HCT116 (cell line): ENCODE results near the gene RIN1. TPM values are rescaled to one million over a fixed set of nuclear protein-coding genes. Genes with fewer than 3 reads are reported as not detected.

ENCODE experiments used
- ATAC-seq: fragments of 200-7000 bp; cut with Tn5 transposase; 2 replicates; pipeline ENCODE4 v1.9.1; 2020; ENCODE audit warnings: mild to moderate bottlenecking, moderate library complexity
- BruUV-seq: library from RNA; stranded (reverse); fragments of 400-500 nt; replicated peaks from 2 replicates; lab custom pipeline; 2021; lab: Mats Ljungman, UMichigan
- CTCF ChIA-PET: fragments of 300-600 bp; sonication (Branson Sonifier 250); formaldehyde crosslinking; loops from one replicate; lab custom pipeline; 2021; ENCODE audit warnings: antibody characterized with exemption; lab: Charles Lee
- POLR2A ChIA-PET: fragments of 300-600, 350-600 bp; sonication (Branson Sonifier 250); formaldehyde crosslinking; loops from one replicate; lab custom pipeline; 2021; ENCODE audit warnings: antibody characterized with exemption; lab: Charles Lee
- RAD21 ChIA-PET, 2 experiments: fragments of 300-600 bp; sonication (Branson Sonifier 250); formaldehyde crosslinking; loops; one replicate each; lab custom pipeline; 2023; ENCODE audit warnings: low total read pairs in 2 of 2; ENCODE audit not compliant: uncharacterized antibody in 2 of 2, unreplicated experiment in 2 of 2, low non-redundant PET in 1 of 2; lab: Charles Lee
- DNase-seq: peaks from one replicate; pipeline ENCODE4 v3.0.0-alpha.2; 2010; ENCODE audit warnings: low read depth, low spot score
- H2AFZ ChIP-seq: fragments of 200-600 bp; shearing (Covaris generic), sonication (generic); 2 replicates; pipeline ENCODE4 v1.6.1; 2017; ENCODE audit warnings: low read depth, mixed run types, mixed read lengths, antibody characterized with exemption, low read length; ENCODE audit not compliant: poor library complexity, severe bottlenecking
- H3K27ac ChIP-seq: 2 replicates; pipeline ENCODE4 v1.5.1; 2012; ENCODE audit warnings: low read depth, low read length
- H3K27me3 ChIP-seq: fragments of 200-600 bp; sonication (generic); 2 replicates; pipeline ENCODE4 v1.6.1; 2016; ENCODE audit warnings: mixed run types, low read length, mixed read lengths; ENCODE audit not compliant: insufficient read depth
- H3K36me3 ChIP-seq, 2 experiments: fragments of 200-500 bp in 1 of 2; fragments of 200-600 bp in 1 of 2; sonication (Bioruptor generic) in 1 of 2; sonication (generic) in 1 of 2; 2 replicates each; pipeline versions ENCODE4 v1.5.1 to v1.6.1; 2014 to 2016; ENCODE audit warnings: low read length in 2 of 2, inconsistent platforms in 1 of 2, mixed read lengths in 1 of 2, mixed run types in 1 of 2; ENCODE audit not compliant: insufficient read depth in 2 of 2, control insufficient read depth in 1 of 2
- H3K4me1 ChIP-seq, 2 experiments: fragments of 200-600 bp in 1 of 2; sonication (generic) in 1 of 2; 2 replicates each; pipeline versions ENCODE4 v1.5.1 to v1.6.1; 2012 to 2017; ENCODE audit warnings: low read length in 2 of 2, inconsistent platforms in 1 of 2, mild to moderate bottlenecking in 1 of 2, mixed read lengths in 1 of 2, mixed run types in 1 of 2, moderate library complexity in 1 of 2; ENCODE audit not compliant: insufficient read depth in 2 of 2, control insufficient read depth in 1 of 2
- H3K4me2 ChIP-seq: fragments of 200-600 bp; sonication (generic); 2 replicates; pipeline ENCODE4 v1.6.1; 2017; ENCODE audit warnings: mixed run types, low read length, mixed read lengths
- H3K4me3 ChIP-seq, 2 experiments: fragments of 200-600 bp in 1 of 2; sonication (generic) in 1 of 2; replicated peaks in 1 of 2; 2 replicates each; pipeline ENCODE4 v1.5.1; 2011 to 2016; ENCODE audit warnings: low read length in 2 of 2, control low read depth in 1 of 2, low read depth in 1 of 2, mild to moderate bottlenecking in 1 of 2, mixed read lengths in 1 of 2, mixed run types in 1 of 2
- H3K79me2 ChIP-seq: fragments of 200-600 bp; sonication (generic); 2 replicates; pipeline ENCODE4 v1.6.1; 2017; ENCODE audit warnings: mild to moderate bottlenecking, mixed run types, low read length, moderate library complexity, mixed read lengths; ENCODE audit not compliant: insufficient read depth
- H3K9ac ChIP-seq: fragments of 200-600 bp; sonication (generic); 2 replicates; pipeline ENCODE4 v1.6.1; 2016; ENCODE audit warnings: low read length, mixed read lengths
- H3K9me2 ChIP-seq: fragments of 200-600 bp; sonication (generic), shearing (Covaris generic); 2 replicates; pipeline ENCODE4 v1.6.1; 2017; ENCODE audit warnings: mixed run types, mild to moderate bottlenecking, moderate library complexity; ENCODE audit not compliant: insufficient read depth
- H3K9me3 ChIP-seq, 2 experiments: fragments of 200-500 bp in 1 of 2; fragments of 200-600 bp in 1 of 2; sonication (Bioruptor generic) in 1 of 2; sonication (generic) in 1 of 2; 2 replicates each; pipeline ENCODE4 v1.6.1; 2014 to 2017; ENCODE audit warnings: low read length in 2 of 2, mixed read lengths in 2 of 2, inconsistent platforms in 1 of 2, low read depth in 1 of 2, mild to moderate bottlenecking in 1 of 2, mixed run types in 1 of 2, moderate library complexity in 1 of 2; ENCODE audit not compliant: control insufficient read depth in 1 of 2, insufficient read depth in 1 of 2
- H4K20me1 ChIP-seq: fragments of 200-600 bp; sonication (generic), shearing (Covaris generic); 2 replicates; pipeline ENCODE4 v1.6.1; 2017; ENCODE audit warnings: mixed run types, mild to moderate bottlenecking, moderate library complexity; ENCODE audit not compliant: insufficient read depth
- CEBPB ChIP-seq: IDR thresholded peaks from 2 replicates; pipeline ENCODE4 v1.6.1; 2012; ENCODE audit warnings: low read depth
- CTCF ChIP-seq, 3 experiments: fragments of 200-600 bp in 1 of 3; sonication (generic) in 1 of 3; IDR thresholded peaks in 2 of 3; conservative IDR thresholded peaks in 1 of 3; 2 replicates each; pipeline ENCODE4 v1.5.1; 2012 to 2017; ENCODE audit warnings: low read depth in 2 of 3, low read length in 2 of 3, antibody characterized with exemption in 1 of 3, borderline replicate concordance in 1 of 3, control low read depth in 1 of 3, mild to moderate bottlenecking in 1 of 3, mixed read lengths in 1 of 3, mixed run types in 1 of 3, moderate library complexity in 1 of 3; ENCODE audit not compliant: insufficient read depth in 1 of 3
- EGR1 ChIP-seq: IDR thresholded peaks from 2 replicates; pipeline ENCODE4 v1.6.1; 2012; ENCODE audit warnings: low read depth
- ELF1 ChIP-seq: IDR thresholded peaks from 2 replicates; pipeline ENCODE4 v1.6.1; 2012; ENCODE audit warnings: low read depth, borderline replicate concordance
- FOSL1 ChIP-seq: IDR thresholded peaks from 2 replicates; pipeline ENCODE4 v1.6.1; 2012; ENCODE audit warnings: low read depth
- MAX ChIP-seq: IDR thresholded peaks from 2 replicates; pipeline ENCODE4 v1.6.1; 2012
- POLR2AphosphoS5 ChIP-seq: IDR thresholded peaks from 2 replicates; pipeline ENCODE4 v1.6.1; 2011; ENCODE audit warnings: mild to moderate bottlenecking, low read depth, low read length, moderate library complexity
- REST ChIP-seq: IDR thresholded peaks from 2 replicates; pipeline ENCODE4 v1.6.1; 2012; ENCODE audit warnings: low read depth
- SP1 ChIP-seq: IDR thresholded peaks from 2 replicates; pipeline ENCODE4 v1.6.1; 2012; ENCODE audit warnings: low read depth
- ZFX ChIP-seq: fragments of 450-650 bp; IDR thresholded peaks from 2 replicates; pipeline ENCODE4 v1.6.1; 2017
- ZNF274 ChIP-seq: fragments of 200-500 bp; sonication (Bioruptor generic); IDR thresholded peaks from 2 replicates; pipeline ENCODE4 v1.6.1; 2014; ENCODE audit warnings: mild to moderate bottlenecking, low read depth, low read length, inconsistent platforms
- intact Hi-C: fragments of 100-400 bp; cut with micrococcal nuclease; formaldehyde crosslinking; loops from 2 replicates; pipeline ENCODE4 v1.10.0; 2022
- total RNA-seq: library from RNA; stranded (reverse); gene quantifications from one replicate; pipeline ENCODE4 v1.2.1, GENCODE V29; 2021; ENCODE audit not compliant: unreplicated experiment

RIN1 gene
- total RNA-seq, 1 experiment from 2014 or later: 38.7 TPM

- Histone ChIP-seq H3K27ac (peak overlapping the region; percentile 89; the same call in 1 of the 2 replicates), H3K4me3 (no peak overlapping the region), H3K4me2 (no peak overlapping the region), H3K9me3 (no peaks in the 10 kb centered on the region), H3K36me3 (peaks cover 3 to 16% of the 10 kb centered on the region in 2 experiments; a peak in 3 of 4 replicates), H3K27me3 (no peaks in the 10 kb centered on the region), H3K4me1 (peaks cover 16 to 44% of the 10 kb centered on the region in 2 experiments), H3K79me2 (peaks cover 16% of the 10 kb centered on the region; the same call in 1 of the 2 replicates), H4K20me1 (no peaks in the 10 kb centered on the region), H2AFZ (no peak overlapping the region), H3K9ac (no peak overlapping the region), H3K9me2 (no peaks in the 10 kb centered on the region)
- no peak for DNase-seq
- ChIA-PET RAD21 (no interaction called here), POLR2A (interaction anchor here (2.3 kb wide), 1 partner anchor 22 kb away, joined by 16 read pairs; no protein-coding TSS in a partner anchor), CTCF (interaction anchor here (0.7 to 2.6 kb wide), 2 partner anchors 21 to 22 kb away, joined by 3 to 19 read pairs; no protein-coding TSS in a partner anchor)
- ATAC-seq: no peak
- BruUV-seq: no TSS peak
- intact Hi-C loops: no loop called here
- TF ChIP-seq ELF1 (no peak), SP1 (no peak), ZNF274 (no peak), POLR2AphosphoS5 (no peak), FOSL1 (no peak), MAX (no peak), CTCF (IDR thresholded peaks at IDR 0.05 in 2 of 3, conservative IDR thresholded peaks at IDR 0.05 in 1 of 3; ENCODE audit: borderline replicate concordance in 1 of 3, insufficient read depth in 1 of 3, low read depth in 2 of 3, low read length in 2 of 3) (no peak), REST (no peak), EGR1 (no peak), CEBPB (no peak), ZFX (no peak)
These were observed 2.2 kb downstream of the RIN1 start for GRCh38 chr11:66333896-66334604.
